Fibroblast of villous mesenchyme (primary cell): ENCODE results near the gene MGST2. TPM values are rescaled to one million over a fixed set of nuclear protein-coding genes. Genes with fewer than 3 reads are reported as not detected.

Experiments used
- DNase-seq: peaks from one replicate; pipeline ENCODE4 v3.0.0-alpha.2; 2010; ENCODE audit warnings: low read depth
- H3K4me3 ChIP-seq: 2 replicates; pipeline ENCODE4 v1.5.1; 2011; ENCODE audit warnings: low read depth, mild to moderate bottlenecking, low read length
- total RNA-seq: library from RNA; depleted of rRNA; stranded (reverse); fragments of >200 nt; gene quantifications from 2 replicates; pipeline ENCODE4 v1.2.3, GENCODE V29; 2012
- TF ChIP-seq, protein P1 (sequence below): IDR thresholded peaks from 2 replicates; pipeline ENCODE4 v1.5.1; 2012; ENCODE audit warnings: low read depth, mild to moderate bottlenecking, low read length; ENCODE audit not compliant: insufficient read depth

Gene MGST2
- total RNA-seq, 1 donor, result 16.8 TPM

DNA sequence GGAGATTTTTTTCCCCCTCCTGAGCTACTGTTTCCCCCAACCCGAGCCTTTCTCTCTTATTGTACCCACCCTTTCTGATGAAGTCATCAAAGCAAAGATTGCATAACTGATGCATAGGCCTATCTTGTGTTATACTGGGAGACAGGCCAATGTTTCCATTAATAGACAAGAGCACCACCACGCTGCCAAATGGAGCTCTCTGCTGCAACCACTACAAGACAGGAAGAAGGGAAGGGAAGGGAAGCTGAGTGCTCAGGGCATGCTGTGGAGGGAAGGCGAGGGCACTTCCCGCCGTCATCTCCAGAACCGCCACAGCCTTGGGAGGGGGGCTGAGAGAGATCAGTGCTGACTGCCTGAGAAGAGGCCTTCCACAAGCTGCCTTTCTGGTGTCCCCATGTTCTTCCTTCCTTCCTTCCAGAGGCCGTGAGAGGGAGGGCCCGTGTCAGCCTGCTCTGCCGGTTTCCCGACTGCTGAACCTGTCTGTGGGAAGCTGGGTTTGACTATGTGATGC is 75.0 kb downstream of the MGST2 start:
- peak; percentile 89 for DNase-seq
- TF ChIP-seq, protein P1, sequence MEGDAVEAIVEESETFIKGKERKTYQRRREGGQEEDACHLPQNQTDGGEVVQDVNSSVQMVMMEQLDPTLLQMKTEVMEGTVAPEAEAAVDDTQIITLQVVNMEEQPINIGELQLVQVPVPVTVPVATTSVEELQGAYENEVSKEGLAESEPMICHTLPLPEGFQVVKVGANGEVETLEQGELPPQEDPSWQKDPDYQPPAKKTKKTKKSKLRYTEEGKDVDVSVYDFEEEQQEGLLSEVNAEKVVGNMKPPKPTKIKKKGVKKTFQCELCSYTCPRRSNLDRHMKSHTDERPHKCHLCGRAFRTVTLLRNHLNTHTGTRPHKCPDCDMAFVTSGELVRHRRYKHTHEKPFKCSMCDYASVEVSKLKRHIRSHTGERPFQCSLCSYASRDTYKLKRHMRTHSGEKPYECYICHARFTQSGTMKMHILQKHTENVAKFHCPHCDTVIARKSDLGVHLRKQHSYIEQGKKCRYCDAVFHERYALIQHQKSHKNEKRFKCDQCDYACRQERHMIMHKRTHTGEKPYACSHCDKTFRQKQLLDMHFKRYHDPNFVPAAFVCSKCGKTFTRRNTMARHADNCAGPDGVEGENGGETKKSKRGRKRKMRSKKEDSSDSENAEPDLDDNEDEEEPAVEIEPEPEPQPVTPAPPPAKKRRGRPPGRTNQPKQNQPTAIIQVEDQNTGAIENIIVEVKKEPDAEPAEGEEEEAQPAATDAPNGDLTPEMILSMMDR, result peak; percentile 33
- no peak overlapping the region for H3K4me3 ChIP-seq

DNA sequence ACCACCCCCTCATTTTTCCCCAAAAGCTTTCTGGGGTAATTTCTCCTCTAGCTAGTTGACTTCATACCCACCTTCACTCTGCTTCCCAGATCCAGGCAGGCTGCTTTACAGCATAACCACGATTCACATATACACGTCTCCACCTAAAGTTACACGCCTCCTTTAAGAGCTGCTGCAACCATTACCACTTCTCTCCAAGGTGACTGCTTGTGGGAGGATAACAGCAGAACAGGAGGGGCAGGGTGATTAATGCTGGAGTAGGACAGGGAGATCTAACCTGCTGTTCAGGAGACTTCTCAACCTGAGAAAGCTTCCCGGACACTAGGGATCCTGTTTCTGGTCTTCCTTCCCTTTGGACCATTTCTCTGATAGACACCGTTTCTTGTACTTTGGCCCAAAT is 77.4 kb downstream of the MGST2 start:
- no peak for DNase-seq
- TF ChIP-seq, protein P1, result no peak

DNA sequence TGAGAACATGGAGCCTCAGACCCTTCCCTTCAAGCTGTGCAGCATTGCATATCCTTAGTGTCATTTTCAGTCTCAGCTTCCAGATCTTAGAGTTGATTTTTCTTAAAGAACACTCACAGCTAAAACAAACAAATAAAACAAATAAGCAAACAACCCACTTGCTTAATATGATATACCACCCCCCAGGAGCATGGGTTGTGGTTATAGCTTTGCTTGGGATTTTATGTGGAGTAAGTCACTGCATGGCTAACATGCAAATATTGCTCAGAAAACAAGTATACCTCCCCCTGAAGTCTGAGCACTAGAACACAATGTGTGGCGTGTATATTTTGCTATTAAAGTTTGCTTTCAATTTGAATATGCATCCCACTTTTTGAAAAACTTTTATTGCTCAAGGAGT is 78.6 kb downstream of the MGST2 start:
- TF ChIP-seq, protein P1, result no peak
- no peak overlapping the region for H3K4me3 ChIP-seq
- no peak for DNase-seq

More for the DNA sequence above, 77.4 kb downstream of the MGST2 start:
- no peak overlapping the region for H3K4me3 ChIP-seq

DNA sequence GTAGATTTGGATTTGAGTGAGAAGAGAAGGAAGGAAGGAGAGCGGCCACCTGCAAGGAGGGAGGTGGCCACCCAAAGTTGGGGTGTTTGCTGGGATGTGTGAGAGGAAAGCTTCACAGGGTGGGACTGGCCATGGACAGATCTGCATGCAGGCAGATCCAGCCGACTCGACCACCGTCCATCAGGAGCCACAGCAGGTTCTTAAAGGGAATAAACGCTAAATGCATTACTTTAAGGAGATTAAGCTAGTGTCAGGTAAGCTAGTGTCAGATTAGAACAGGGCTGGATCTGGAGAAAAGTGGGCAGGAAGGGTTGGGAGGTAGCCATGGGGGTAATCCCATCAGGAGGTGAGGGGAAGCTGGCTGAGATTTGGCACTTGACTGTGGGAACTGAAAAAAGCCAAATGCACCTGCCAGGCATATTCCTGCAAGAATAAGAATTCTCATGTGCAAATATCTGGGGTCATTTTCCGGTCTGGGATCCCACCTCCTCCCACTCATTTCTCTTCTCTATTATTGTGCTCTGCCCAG is 79.6 kb downstream of the MGST2 start:
- TF ChIP-seq, protein P1, result no peak
- no peak overlapping the region for H3K4me3 ChIP-seq
- DNase-seq, result no peak

DNA sequence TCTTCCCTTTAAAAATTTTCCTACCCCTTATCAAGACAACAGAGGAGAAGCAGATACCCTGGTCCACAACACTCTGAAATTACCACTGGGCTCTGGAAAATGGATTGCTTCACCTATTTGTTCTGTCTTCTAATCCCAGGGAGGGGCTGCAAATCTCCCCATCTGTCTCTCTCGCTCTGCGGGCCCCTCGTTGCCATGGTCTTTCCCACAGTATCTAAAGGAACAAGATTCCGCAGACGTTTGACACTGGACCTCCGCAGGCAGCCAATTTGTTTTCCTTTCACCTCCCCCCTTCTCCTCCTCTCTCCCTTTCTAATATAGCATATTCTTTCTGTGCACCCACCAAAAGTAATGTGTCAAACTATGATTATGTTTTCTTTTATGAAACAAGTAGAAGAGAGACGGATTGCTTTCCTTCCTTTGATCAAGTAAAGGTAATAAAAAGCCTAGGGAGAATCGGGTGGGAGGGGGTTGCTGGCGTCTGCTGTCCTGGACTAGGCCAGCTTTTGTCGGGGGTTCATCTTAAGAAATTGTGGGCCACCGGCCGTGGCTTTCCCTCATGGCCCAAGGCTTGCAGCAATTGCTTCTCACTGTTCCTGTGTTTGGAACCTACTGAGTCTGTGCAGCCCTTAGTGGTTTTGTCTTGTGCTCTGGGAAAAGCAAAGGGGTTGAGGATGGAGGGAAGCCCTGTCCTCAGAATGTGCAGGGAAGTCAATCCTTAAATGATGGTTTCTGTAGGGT is 81.0 kb downstream of the MGST2 start:
- no peak overlapping the region for H3K4me3 ChIP-seq
- no peak for DNase-seq
- TF ChIP-seq, protein P1, result no peak

DNA sequence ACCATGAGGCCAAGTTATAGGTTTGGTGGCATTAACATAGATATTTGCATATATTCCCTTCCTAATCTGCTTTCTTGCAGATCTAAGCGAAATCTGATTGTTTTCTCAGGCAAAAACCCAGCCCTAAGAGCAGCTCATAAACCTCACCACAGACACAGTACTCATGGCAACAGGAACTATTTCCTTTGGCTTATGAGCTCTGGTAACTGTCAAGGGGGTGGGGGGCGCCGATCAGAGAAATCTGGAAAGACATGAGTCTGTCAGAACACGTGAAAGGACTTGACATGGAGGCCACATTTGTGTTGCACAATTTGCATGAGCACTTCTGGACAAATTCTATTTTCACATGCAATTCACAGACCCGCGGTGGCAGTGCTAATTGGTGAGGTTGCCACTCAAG is 83.7 kb downstream of the MGST2 start:
- no peak overlapping the region for H3K4me3 ChIP-seq
- DNase-seq, result no peak
- TF ChIP-seq, protein P1, result no peak
